SK-N-MC (cell line): ENCODE results near the gene PBX4.
A peak's percentile ranks its signal among the peaks of the same experiment; 100 is the strongest.

Source experiments
- DNase-seq: peaks from one replicate; pipeline ENCODE4 v3.0.0-alpha.2; 2011; ENCODE audit warnings: low read depth, low spot score
- H3K27ac ChIP-seq: fragments of 200-600 bp; sonication (generic); 2 replicates; pipeline ENCODE4 v1.5.1; 2016; ENCODE audit warnings: mixed run types
- H3K36me3 ChIP-seq: fragments of 200-600 bp; sonication (generic); 2 replicates; pipeline ENCODE4 v1.6.1; 2017; ENCODE audit warnings: antibody characterized with exemption, low read length, mixed read lengths; ENCODE audit not compliant: insufficient read depth
- H3K4me3 ChIP-seq: fragments of 200-600 bp; sonication (generic); 2 replicates; pipeline ENCODE4 v1.5.1; 2016
- H3K9ac ChIP-seq: fragments of 200-600 bp; sonication (generic); 2 replicates; pipeline ENCODE4 v1.8.0; 2017; ENCODE audit warnings: mixed run types, mixed read lengths; ENCODE audit not compliant: insufficient read length
- H3K9me3 ChIP-seq: fragments of 200-600 bp; sonication (generic); 2 replicates; pipeline ENCODE4 v1.6.1; 2017; ENCODE audit warnings: low read depth, mild to moderate bottlenecking, antibody characterized with exemption, low read length, moderate library complexity, mixed read lengths
- EZH2 ChIP-seq: fragments of 200-600 bp; sonication (generic); IDR thresholded peaks from one replicate; pipeline ENCODE4 v1.6.1; 2017; ENCODE audit warnings: antibody characterized with exemption
- FOXP2 ChIP-seq: optimal IDR thresholded peaks from 2 replicates; pipeline ENCODE3; 2011; ENCODE audit warnings: mild to moderate bottlenecking, moderate library complexity; ENCODE audit not compliant: insufficient read depth; ENCODE audit errors: extremely low read length, control extremely low read depth
- POLR2AphosphoS5 ChIP-seq: IDR thresholded peaks from 2 replicates; pipeline ENCODE4 v1.6.1; 2012; ENCODE audit warnings: mild to moderate bottlenecking, low read depth, low read length, borderline replicate concordance

The PBX4 gene

GRCh38 chr19:19595171-19595701 lies 23.3 kb downstream of the PBX4 start:
- Histone ChIP-seq H3K9ac (no peak overlapping the region), H3K27ac (no peak overlapping the region), H3K4me3 (no peak overlapping the region), H3K36me3 (no peaks in the 10 kb centered on the region), H3K9me3 (no peaks in the 10 kb centered on the region)
- TF ChIP-seq POLR2AphosphoS5 (no peak), EZH2 (no peak), FOXP2 (no peak)
- no peak for DNase-seq

DNA sequence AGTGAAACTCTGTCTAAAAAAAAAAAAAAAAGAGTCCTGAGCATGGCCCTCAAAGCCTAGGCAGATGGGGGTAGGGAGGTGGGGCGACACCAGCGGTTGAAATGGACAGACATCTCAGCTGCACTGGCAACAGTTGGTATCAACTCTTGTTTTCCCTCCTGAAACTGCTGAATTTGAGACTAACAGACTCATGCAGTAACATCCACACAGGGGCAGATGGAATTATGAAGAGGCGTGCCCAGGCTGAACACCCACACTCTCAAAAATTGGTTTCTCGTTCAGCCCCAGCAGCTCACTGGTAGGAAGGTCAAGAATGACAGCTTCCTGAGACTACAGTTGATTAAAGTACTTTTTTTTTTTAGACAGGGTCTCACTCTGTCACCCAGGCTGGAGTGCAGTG lies 24.1 kb downstream of the PBX4 start:
- no peak for DNase-seq
- TF ChIP-seq POLR2AphosphoS5, result no peak
- no peak for TF ChIP-seq EZH2
- no peak for TF ChIP-seq FOXP2
- Histone ChIP-seq H3K9ac (no peak overlapping the region), H3K4me3 (no peak overlapping the region), H3K36me3 (no peaks in the 10 kb centered on the region), H3K27ac (no peak overlapping the region), H3K9me3 (no peaks in the 10 kb centered on the region)

DNA sequence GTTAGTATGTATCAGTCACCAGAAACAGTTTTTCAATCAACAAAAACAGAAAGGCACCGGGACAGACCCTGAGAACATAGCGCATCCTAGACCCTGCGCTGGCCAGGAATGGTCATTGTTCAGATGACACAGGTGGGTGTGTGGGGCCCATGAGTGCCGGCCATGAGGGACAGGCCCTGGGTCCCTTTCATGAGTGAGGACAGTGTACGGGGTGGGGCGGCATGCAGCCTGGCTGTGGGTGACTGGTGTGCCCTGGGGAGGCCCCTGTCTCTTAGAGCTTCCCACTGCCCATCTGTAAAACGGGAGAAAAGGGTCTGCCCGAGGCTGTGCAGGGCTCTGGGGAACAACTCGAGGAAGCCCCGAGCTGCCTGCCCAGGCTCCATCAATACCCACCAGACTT lies 25.8 kb downstream of the PBX4 start:
- no peak overlapping the region for H3K27ac ChIP-seq
- no peaks in the 10 kb centered on the region for H3K36me3 ChIP-seq
- no peaks in the 10 kb centered on the region for H3K9me3 ChIP-seq

GRCh38 chr19:19591133-19591825 lies 27.2 kb downstream of the PBX4 start:
- TF ChIP-seq FOXP2, result no peak
- TF ChIP-seq EZH2, result no peak
- TF ChIP-seq POLR2AphosphoS5, result no peak
- H3K9me3 ChIP-seq, result no peaks in the 10 kb centered on the region
- peak overlapping the region; percentile 79 for H3K27ac ChIP-seq
- H3K36me3 ChIP-seq, result no peaks in the 10 kb centered on the region
- peak overlapping the region; percentile 45 for H3K4me3 ChIP-seq
- H3K9ac ChIP-seq, result peak overlapping the region; percentile 22
- DNase-seq, result peak; percentile 26

More for the DNA sequence above, 25.8 kb downstream of the PBX4 start:
- no peak overlapping the region for H3K4me3 ChIP-seq
- TF ChIP-seq EZH2 (no peak), FOXP2 (no peak), POLR2AphosphoS5 (no peak)
- H3K9ac ChIP-seq, result no peak overlapping the region
- no peak for DNase-seq

DNA sequence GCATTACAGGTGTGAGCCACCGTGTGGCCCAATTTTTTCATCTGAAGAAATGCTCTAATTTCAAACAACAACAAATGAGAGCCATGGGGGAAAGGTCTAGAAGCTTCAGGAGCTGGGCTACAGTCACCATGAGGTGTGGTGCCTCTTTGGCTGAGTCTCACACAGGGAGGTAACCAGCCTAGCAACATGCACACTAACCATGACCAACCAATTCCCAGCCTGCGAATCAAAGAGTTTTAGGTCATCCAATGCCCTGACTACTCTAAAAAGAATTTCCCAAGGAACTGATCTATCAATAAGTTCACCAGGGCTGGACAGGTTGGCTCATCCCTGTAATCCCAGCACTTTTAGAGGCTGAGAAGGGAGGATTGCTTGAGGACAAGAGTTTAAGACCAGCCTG lies 29.9 kb downstream of the PBX4 start:
- no peak for DNase-seq
- no peak overlapping the region for H3K4me3 ChIP-seq
- no peaks in the 10 kb centered on the region for H3K9me3 ChIP-seq
- no peak overlapping the region for H3K9ac ChIP-seq
- no peak for TF ChIP-seq EZH2
- no peak for TF ChIP-seq FOXP2
- no peak for TF ChIP-seq POLR2AphosphoS5
- no peaks in the 10 kb centered on the region for H3K36me3 ChIP-seq
- no peak overlapping the region for H3K27ac ChIP-seq

DNA sequence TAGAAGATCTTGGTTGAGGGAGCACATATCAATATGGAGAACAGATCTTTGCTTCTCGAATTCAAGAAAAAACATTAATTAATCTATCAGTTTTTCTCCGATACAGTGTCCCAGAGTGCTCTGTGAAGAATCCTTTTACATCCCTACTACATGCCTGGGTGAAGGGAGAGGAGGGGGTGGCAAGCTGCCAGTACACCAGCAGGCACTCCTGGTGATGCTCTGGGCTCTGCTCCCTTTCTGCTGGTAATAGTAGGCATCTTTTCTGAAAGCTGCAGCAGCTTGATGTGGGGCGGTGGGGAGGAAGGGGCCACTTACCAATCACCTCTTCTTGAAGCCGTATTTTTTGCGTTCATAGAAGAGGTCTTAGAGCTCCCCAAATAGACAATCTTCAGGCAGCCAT lies 30.7 kb downstream of the PBX4 start:
- H3K4me3 ChIP-seq, result no peak overlapping the region
- DNase-seq, result no peak
- no peak overlapping the region for H3K27ac ChIP-seq
- H3K9me3 ChIP-seq, result no peaks in the 10 kb centered on the region
- no peak for TF ChIP-seq EZH2
- no peak for TF ChIP-seq POLR2AphosphoS5
- TF ChIP-seq FOXP2, result no peak
- no peaks in the 10 kb centered on the region for H3K36me3 ChIP-seq
- H3K9ac ChIP-seq, result no peak overlapping the region

GRCh38 chr19:19584356-19584755 lies 34.1 kb downstream of the PBX4 start:
- H3K4me3 ChIP-seq, result no peak overlapping the region
- no peaks in the 10 kb centered on the region for H3K36me3 ChIP-seq
- no peak for DNase-seq
- H3K9ac ChIP-seq, result no peak overlapping the region
- TF ChIP-seq FOXP2, result no peak
- TF ChIP-seq POLR2AphosphoS5, result no peak
- H3K27ac ChIP-seq, result no peak overlapping the region
- H3K9me3 ChIP-seq, result no peaks in the 10 kb centered on the region

DNA sequence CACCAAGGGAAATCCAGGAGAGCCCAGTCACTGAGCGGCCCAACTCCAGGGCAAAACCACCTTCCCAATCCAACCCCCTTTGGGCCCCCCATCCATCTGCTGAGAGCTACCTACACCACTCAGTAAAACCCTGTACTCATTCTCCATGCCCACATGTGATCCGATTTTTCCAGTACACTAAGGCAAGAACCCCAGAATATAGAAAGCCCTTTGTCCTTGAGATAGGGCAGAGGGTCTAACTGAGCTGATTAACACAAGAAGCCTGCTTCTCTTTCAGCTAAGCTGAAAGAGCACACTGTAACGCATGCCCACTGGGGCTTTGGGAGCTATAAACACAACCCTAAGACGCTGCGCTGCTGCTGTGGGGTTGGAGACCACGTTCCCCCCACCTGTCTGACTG lies 36.0 kb downstream of the PBX4 start:
- Histone ChIP-seq H3K27ac (no peak overlapping the region), H3K4me3 (no peak overlapping the region), H3K36me3 (no peaks in the 10 kb centered on the region), H3K9me3 (no peaks in the 10 kb centered on the region), H3K9ac (no peak overlapping the region)
- TF ChIP-seq POLR2AphosphoS5, result no peak
- TF ChIP-seq FOXP2, result no peak
- TF ChIP-seq EZH2, result no peak
- no peak for DNase-seq
